Activated T-helper 1 cell treated with anti-CD3 and anti-CD28 coated beads, Interleukin-2, amount 50 U/mL, for 16 hours (primary cell): ENCODE results near the gene NPAS3.

Source experiments
- DNase-seq, 2 donors: peaks; one replicate each; pipeline ENCODE4 v3.0.0-alpha.2; 2020; ENCODE audit warnings: low read depth in 1 of 2, low spot score in 1 of 2

The NPAS3 gene

GRCh38 chr14:33420051-33420627 lies 481.5 kb downstream of the NPAS3 start:
- DNase-seq: no peak

- DNase-seq: no peak
Measured at GRCh38 chr14:33430414-33431035, 491.8 kb downstream of the NPAS3 start.

- DNase-seq: no peak
Measured at GRCh38 chr14:33432407-33433023, 493.8 kb downstream of the NPAS3 start.

GRCh38 chr14:33433396-33433795 lies 494.7 kb downstream of the NPAS3 start:
- no peak for DNase-seq

- no peak for DNase-seq
Measured at GRCh38 chr14:33435911-33436689, 497.4 kb downstream of the NPAS3 start.

GRCh38 chr14:33441633-33442032 lies 503.0 kb downstream of the NPAS3 start:
- no peak for DNase-seq

- no peak for DNase-seq
Measured at GRCh38 chr14:33444136-33444535, 505.5 kb downstream of the NPAS3 start.

GRCh38 chr14:33449268-33449667 lies 510.6 kb downstream of the NPAS3 start:
- DNase-seq: no peak

GRCh38 chr14:33449703-33450395 lies 511.2 kb downstream of the NPAS3 start:
- no peak for DNase-seq

GRCh38 chr14:33450416-33450815 lies 511.7 kb downstream of the NPAS3 start:
- no peak for DNase-seq

GRCh38 chr14:33451211-33451610 lies 512.5 kb downstream of the NPAS3 start:
- no peak for DNase-seq

- DNase-seq: no peak
Measured at GRCh38 chr14:33452995-33453394, 514.3 kb downstream of the NPAS3 start.

- no peak for DNase-seq
Measured at GRCh38 chr14:33454022-33454595, 515.4 kb downstream of the NPAS3 start.

- no peak for DNase-seq
Measured at GRCh38 chr14:33454707-33455106, 516.0 kb downstream of the NPAS3 start.

GRCh38 chr14:33455654-33456345 lies 517.1 kb downstream of the NPAS3 start:
- no peak for DNase-seq

- DNase-seq: no peak
Measured at GRCh38 chr14:33457021-33457420, 518.3 kb downstream of the NPAS3 start.

- DNase-seq: no peak
Measured at GRCh38 chr14:33457617-33458016, 518.9 kb downstream of the NPAS3 start.

- no peak for DNase-seq
Measured at GRCh38 chr14:33460164-33460563, 521.5 kb downstream of the NPAS3 start.

GRCh38 chr14:33461036-33461435 lies 522.4 kb downstream of the NPAS3 start:
- DNase-seq: no peak

- DNase-seq: no peak
Measured at GRCh38 chr14:33463731-33464130, 525.1 kb downstream of the NPAS3 start.
